Measurements from ENCODE around the gene COG5.

COG5 gene

GRCh38 chr7:107527196-107527595, 36.5 kb downstream of the COG5 start:
- Histone ChIP-seq H3K36me3 (peaks cover 33% of the 10 kb centered on the region), H3K9ac (no peak overlapping the region), H3K27ac (no peak overlapping the region), H3K4me2 (no peak overlapping the region), H3K9me3 (peaks cover 1% of the 10 kb centered on the region; the same call in 1 of the 2 replicates), H3K4me3 (no peak overlapping the region), H4K20me1 (0 out of 2 replicates have a peak, but pooled peaks cover 9% of the 10 kb centered on the region), H3K4me1 (no peaks in the 10 kb centered on the region), H3K27me3 (no peaks in the 10 kb centered on the region)
- no peak for TF ChIP-seq Cebpa-rat (IDR thresholded peaks at IDR 0.05)

- Histone ChIP-seq H4K20me1 (0 out of 2 replicates have a peak, but pooled peaks cover 9% of the 10 kb centered on the region), H3K4me1 (no peaks in the 10 kb centered on the region), H3K36me3 (peaks cover 33% of the 10 kb centered on the region), H3K27me3 (no peaks in the 10 kb centered on the region), H3K9me3 (peaks cover 7% of the 10 kb centered on the region), H3K4me2 (no peak overlapping the region), H3K9ac (no peak overlapping the region), H3K4me3 (no peak overlapping the region), H3K27ac (no peak overlapping the region)
- no peak for TF ChIP-seq Cebpa-rat (IDR thresholded peaks at IDR 0.05)
Measured at GRCh38 chr7:107526672-107527071, 37.0 kb downstream of the COG5 start.

GRCh38 chr7:107506674-107507339, 56.9 kb downstream of the COG5 start:
- Histone ChIP-seq H3K4me1 (no peaks in the 10 kb centered on the region), H3K36me3 (peaks cover 30% of the 10 kb centered on the region), H3K9ac (no peak overlapping the region), H3K27me3 (no peaks in the 10 kb centered on the region), H4K20me1 (no peaks in the 10 kb centered on the region; the same call in 1 of the 2 replicates), H3K27ac (no peak overlapping the region), H3K9me3 (peaks cover 14% of the 10 kb centered on the region), H3K4me2 (no peak overlapping the region), H3K4me3 (no peak overlapping the region)
- TF ChIP-seq Cebpa-rat (IDR thresholded peaks at IDR 0.05): no peak

GRCh38 chr7:107505997-107506673, 57.6 kb downstream of the COG5 start:
- Histone ChIP-seq H3K9me3 (peaks cover 14% of the 10 kb centered on the region), H3K4me1 (no peaks in the 10 kb centered on the region), H3K9ac (no peak overlapping the region), H4K20me1 (no peaks in the 10 kb centered on the region; the same call in 1 of the 2 replicates), H3K36me3 (peaks cover 30% of the 10 kb centered on the region), H3K27ac (no peak overlapping the region), H3K4me3 (no peak overlapping the region), H3K27me3 (no peaks in the 10 kb centered on the region), H3K4me2 (no peak overlapping the region)
- TF ChIP-seq Cebpa-rat (IDR thresholded peaks at IDR 0.05): no peak

GRCh38 chr7:107505362-107505761, 58.4 kb downstream of the COG5 start:
- Histone ChIP-seq H3K4me3 (no peak overlapping the region), H3K27ac (no peak overlapping the region), H3K9me3 (peaks cover 14% of the 10 kb centered on the region)

GRCh38 chr7:107503687-107504086, 60.0 kb downstream of the COG5 start:
- Histone ChIP-seq H3K9me3 (peaks cover 9% of the 10 kb centered on the region), H3K9ac (no peak overlapping the region), H3K27ac (no peak overlapping the region), H3K27me3 (no peaks in the 10 kb centered on the region), H3K36me3 (peaks cover 25% of the 10 kb centered on the region), H3K4me3 (no peak overlapping the region), H3K4me2 (no peak overlapping the region), H3K4me1 (no peaks in the 10 kb centered on the region), H4K20me1 (peaks cover 7% of the 10 kb centered on the region; the same call in 1 of the 2 replicates)
- no peak for TF ChIP-seq Cebpa-rat (IDR thresholded peaks at IDR 0.05)

More at GRCh38 chr7:107505362-107505761, 58.4 kb downstream of the COG5 start:
- Histone ChIP-seq H3K9ac (no peak overlapping the region), H4K20me1 (no peaks in the 10 kb centered on the region; the same call in 1 of the 2 replicates), H3K4me2 (no peak overlapping the region), H3K36me3 (peaks cover 30% of the 10 kb centered on the region), H3K27me3 (no peaks in the 10 kb centered on the region), H3K4me1 (no peaks in the 10 kb centered on the region)
- TF ChIP-seq Cebpa-rat (IDR thresholded peaks at IDR 0.05): no peak

GRCh38 chr7:107502797-107503196, 60.9 kb downstream of the COG5 start:
- H3K4me2 ChIP-seq: no peak overlapping the region
- H3K36me3 ChIP-seq: peaks cover 20% of the 10 kb centered on the region
- H3K27ac ChIP-seq: no peak overlapping the region
- H3K4me1 ChIP-seq: no peaks in the 10 kb centered on the region
- peaks cover 11% of the 10 kb centered on the region; the same call in 1 of the 2 replicates for H4K20me1 ChIP-seq
- H3K9me3 ChIP-seq: 0 out of 2 replicates have a peak, but pooled peaks cover under 1% of the 10 kb centered on the region
- H3K27me3 ChIP-seq: no peaks in the 10 kb centered on the region
- no peak for TF ChIP-seq Cebpa-rat (IDR thresholded peaks at IDR 0.05)
- no peak overlapping the region for H3K4me3 ChIP-seq
- H3K9ac ChIP-seq: no peak overlapping the region

- no peak overlapping the region for H3K4me2 ChIP-seq
Measured at GRCh38 chr7:107502154-107502553, 61.6 kb downstream of the COG5 start.

GRCh38 chr7:107501593-107501992, 62.1 kb downstream of the COG5 start:
- Histone ChIP-seq H3K4me3 (no peak overlapping the region), H3K27me3 (no peaks in the 10 kb centered on the region), H4K20me1 (peaks cover 11% of the 10 kb centered on the region; the same call in 1 of the 2 replicates), H3K9me3 (peaks cover 5% of the 10 kb centered on the region; the same call in 1 of the 2 replicates), H3K4me2 (no peak overlapping the region), H3K4me1 (no peaks in the 10 kb centered on the region), H3K36me3 (peaks cover 19% of the 10 kb centered on the region), H3K27ac (no peak overlapping the region), H3K9ac (no peak overlapping the region)
- TF ChIP-seq Cebpa-rat (IDR thresholded peaks at IDR 0.05): no peak

More at GRCh38 chr7:107502154-107502553, 61.6 kb downstream of the COG5 start:
- H3K36me3 ChIP-seq: peaks cover 20% of the 10 kb centered on the region
- no peak overlapping the region for H3K27ac ChIP-seq
- no peaks in the 10 kb centered on the region for H3K4me1 ChIP-seq
- no peak for TF ChIP-seq Cebpa-rat (IDR thresholded peaks at IDR 0.05)
- H3K9ac ChIP-seq: no peak overlapping the region
- 0 out of 2 replicates have a peak, but pooled peaks cover under 1% of the 10 kb centered on the region for H3K9me3 ChIP-seq
- H4K20me1 ChIP-seq: peaks cover 11% of the 10 kb centered on the region; the same call in 1 of the 2 replicates
- no peak overlapping the region for H3K4me3 ChIP-seq
- no peaks in the 10 kb centered on the region for H3K27me3 ChIP-seq

- Histone ChIP-seq H3K4me1 (no peaks in the 10 kb centered on the region), H3K4me3 (no peak overlapping the region), H3K27me3 (no peaks in the 10 kb centered on the region), H4K20me1 (peaks cover 16% of the 10 kb centered on the region), H3K27ac (no peak overlapping the region), H3K4me2 (no peak overlapping the region), H3K9ac (no peak overlapping the region), H3K9me3 (peaks cover 5% of the 10 kb centered on the region; the same call in 1 of the 2 replicates), H3K36me3 (peaks cover under 1% of the 10 kb centered on the region; the same call in 1 of the 2 replicates)
- no peak for TF ChIP-seq Cebpa-rat (IDR thresholded peaks at IDR 0.05)
Measured at GRCh38 chr7:107499731-107500130, 64.0 kb downstream of the COG5 start.
